ENCODE measurements around the gene CHAD.
"Not testable (repeated sequence)": the region's sequence is repeated elsewhere in the genome, so short reads cannot be mapped to it uniquely, and the experiment has no call there.

CHAD gene

DNA sequence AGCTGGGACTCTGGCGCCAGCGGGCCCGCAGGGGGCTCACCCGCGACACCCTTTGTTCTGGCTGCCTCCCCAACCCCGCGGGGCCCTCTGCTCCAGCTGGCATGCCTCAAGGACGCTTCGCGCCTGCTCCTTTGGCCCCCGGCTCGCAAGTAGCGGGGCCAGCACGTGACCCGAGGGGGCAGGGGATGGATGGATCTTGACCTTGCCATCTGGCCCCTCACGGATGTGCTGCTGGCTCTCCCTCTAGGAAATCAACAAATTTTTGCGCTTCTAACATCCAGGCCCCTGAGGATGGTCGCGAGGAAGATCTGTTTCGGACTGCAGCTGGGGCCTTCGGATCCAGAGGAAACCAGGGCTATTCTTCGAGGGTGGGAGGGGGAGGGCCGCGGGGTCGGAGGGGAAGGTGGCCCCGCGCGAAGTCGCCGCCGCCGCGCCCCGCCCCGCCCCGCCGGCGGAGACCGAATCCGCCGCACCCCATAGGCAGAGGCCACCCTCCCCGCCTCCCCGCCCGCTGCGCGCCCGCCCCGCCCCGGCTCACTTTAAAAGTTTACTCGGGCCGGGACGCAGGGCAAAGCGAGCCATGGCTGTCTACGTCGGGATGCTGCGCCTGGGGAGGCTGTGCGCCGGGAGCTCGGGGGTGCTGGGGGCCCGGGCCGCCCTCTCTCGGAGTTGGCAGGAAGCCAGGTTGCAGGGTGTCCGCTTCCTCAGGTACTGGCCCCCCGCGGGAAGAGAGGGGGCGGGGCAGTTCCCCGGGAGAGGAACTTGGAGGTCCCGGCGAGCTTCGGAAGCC lies 42.8 kb downstream of the CHAD start, which contains the start of gene ACSF2:
ACSF2 (plus strand) TSS at position 537 of the 790 bp plus-strand sequence; CDS start at position 581, 44 bp downstream.
- peak in 2 of 3 experiments; percentile 66 to 67 for DNase-seq

DNA sequence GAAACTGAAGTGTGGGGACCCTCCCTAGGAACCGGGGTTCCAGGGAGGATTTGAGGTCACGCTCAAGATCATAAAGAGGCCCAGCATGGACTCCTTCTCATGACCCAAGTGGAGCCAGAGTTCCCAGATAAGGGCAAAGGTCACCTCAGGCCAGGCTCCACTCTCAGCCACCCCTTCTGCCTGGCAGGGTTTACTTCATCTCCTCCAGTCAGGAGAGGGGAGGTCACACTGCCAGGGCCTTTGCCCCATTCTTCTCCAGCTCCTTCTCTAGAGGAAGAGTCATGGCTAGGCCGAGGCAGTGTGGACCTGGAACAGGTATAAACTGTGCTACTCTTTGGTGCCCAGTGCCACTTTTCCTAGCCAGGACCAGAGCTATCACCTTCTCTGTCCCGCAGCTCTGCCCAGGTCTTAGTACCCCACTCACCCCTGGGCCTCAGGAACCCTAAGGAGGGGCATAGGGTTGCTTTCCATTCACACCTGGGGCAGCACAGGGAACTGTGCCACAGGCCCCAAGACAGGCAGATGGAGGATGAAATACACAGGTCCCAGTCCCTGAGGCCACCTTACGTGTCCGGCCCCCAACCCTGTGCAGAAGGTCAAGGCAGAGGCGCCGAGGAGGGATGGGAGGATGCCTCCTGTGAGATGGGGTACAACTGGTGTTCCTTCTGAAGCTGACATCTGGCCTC lies 43.5 kb downstream of the CHAD start:
- DNase-seq: no peak

- no peak for DNase-seq
Measured at GRCh38 chr17:50424246-50424995, 44.3 kb downstream of the CHAD start.

DNA sequence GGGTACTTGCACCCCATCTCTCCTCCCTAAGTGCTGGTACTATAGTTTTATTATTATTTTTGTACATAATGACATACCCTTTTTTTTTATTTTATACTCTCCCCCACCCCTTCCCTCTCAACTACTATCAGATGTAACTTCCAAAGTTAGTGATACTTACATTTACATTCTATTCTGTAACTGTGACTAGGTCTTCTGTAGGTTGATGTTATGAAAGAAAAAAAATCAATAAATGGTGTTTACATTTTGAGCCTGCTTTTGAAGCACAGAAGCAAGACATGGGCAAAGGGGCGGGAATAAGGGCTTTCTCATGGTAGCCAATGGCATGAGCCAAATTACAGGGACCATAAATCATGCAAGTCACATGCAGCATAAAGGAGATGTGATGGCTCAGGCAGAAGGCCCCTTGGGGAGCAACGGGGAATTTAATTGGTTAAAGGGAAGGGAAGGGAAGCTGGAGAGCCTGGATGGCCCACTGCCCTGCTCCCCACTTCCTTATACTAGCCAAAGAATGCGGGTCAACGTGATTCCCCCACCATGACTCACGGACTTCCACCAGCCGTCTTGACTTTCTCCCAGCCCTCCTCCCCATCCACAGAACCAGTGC lies 45.0 kb downstream of the CHAD start:
- peak; percentile 8 to 73 (median 69) for DNase-seq

DNA sequence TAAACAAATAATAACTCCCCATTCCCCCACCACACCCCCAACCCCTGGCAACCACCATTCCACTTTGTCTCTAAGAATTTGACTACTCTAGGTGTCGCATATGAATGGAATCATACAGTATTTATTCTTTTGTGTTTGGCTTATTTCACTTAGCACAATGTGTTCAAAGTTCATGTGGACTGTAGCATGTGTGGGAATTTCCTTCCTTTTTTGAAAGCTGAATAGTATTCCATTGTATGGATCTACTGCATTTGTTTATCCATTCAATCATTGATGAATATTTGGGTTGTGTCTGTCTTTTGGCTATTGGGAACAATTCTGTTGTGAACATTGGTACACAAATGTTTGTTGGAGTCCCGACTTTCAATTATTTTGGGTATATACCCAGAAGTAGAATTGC lies 45.9 kb downstream of the CHAD start:
- DNase-seq: no peak

DNA sequence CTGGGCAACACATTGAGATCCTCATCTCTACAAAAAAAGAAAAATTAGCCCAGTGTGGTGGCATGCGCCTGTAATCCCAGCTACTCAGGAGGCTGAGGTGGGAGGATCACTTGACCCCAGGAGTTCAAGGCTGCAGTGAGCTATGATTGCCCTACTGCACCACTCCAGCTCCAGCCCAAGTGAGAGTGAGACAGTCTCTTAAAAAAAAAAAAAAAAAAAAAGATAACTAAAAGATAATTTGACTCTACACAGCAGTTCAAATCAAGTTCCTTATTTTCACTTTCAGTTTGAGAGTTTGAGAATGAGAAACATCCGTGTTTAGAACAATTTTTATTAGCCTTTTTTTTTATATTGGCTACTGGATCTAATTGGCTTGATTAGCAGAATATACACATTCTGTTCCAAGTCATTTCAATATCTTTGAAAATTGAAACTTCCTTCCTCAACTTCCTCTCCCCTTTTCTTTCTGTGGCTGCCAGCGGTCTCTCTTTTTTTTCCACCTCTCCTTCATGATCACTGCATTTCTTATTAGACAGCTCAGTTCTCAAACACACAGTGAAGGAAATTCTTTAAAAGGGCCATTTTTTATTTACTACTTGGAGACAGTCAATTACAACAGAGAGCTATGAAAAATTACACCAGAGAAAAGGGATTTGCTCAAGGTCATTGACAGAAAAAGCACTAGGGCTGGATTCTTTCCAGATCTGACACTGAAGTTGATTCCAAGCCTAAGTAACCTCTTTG lies 47.2 kb downstream of the CHAD start:
- no peak for DNase-seq

DNA sequence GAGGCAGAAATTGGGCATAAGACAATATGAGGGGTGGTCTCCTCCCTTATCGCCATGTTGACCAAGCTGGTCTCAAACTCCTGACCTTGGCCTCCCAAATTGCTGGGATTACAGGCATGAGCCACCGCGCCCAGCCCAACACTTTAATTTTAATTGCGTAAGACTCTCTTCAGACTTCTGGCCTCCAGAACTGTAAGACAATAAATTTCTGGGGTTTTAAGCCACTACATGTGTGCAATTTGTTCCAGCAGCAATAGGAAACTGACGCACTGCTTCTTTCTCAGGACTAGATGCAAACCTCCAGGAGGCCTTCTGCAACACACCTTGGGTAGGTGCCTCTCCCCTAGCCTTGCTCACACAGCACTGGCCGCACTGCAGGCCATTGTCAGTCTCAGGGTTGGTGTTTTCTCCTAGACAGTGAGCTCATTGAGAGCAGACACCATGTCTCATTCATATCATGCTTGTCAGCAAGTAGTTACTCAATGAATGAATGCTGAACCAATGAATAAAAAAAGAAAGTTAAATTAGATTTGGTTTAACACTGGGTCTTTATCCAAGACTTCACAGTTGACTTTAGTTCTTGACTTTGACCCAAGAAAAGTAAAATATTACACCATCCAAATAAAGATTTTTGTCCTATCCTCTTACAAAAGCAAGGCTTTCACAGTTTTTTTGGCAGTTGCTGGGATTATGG lies 48.1 kb downstream of the CHAD start:
- DNase-seq: no peak

DNA sequence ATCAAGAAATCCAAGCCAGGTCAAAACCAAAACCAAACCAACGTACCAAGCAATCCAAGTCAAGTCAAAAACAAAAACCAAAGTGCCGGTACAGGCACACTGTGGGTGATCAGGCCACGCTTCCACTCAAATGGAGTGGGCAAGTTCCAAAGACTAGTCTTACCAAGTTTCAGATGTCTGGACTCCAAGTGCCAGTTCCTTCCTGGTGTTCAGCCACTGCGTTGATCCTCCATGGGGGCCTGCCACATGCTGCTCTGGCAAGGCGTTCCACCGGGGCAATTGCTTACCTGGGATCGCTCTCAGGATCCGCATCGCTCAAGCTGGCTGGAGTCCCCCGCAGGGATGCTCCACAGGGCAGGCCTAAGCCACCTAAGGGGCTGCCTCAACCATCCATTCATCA lies 49.1 kb downstream of the CHAD start:
- DNase-seq: not testable (repeated sequence)

- DNase-seq: no peak
Measured at GRCh38 chr17:50414808-50415207, 53.9 kb downstream of the CHAD start.

All from NCI-H1417 (cell line).